H1 (cell line): ENCODE results near the gene SSH2. TPM values are rescaled to one million over a fixed set of nuclear protein-coding genes. Genes with fewer than 3 reads are reported as not detected.

ENCODE experiments used
- CTCF ChIA-PET: fragments of 300-600 bp; sonication (Branson Sonifier 250); formaldehyde crosslinking; loops from one replicate; lab custom pipeline; 2021; ENCODE audit not compliant: partially characterized antibody; lab: Charles Lee
- POLR2A ChIA-PET: fragments of 300-600 bp; sonication (Branson Sonifier 250); formaldehyde crosslinking; loops from one replicate; lab custom pipeline; 2021; ENCODE audit warnings: inconsistent platforms; ENCODE audit not compliant: partially characterized antibody; lab: Charles Lee
- DNase-seq, 2 experiments: peaks; one replicate each; pipeline versions ENCODE4 v3.0.0 to v3.0.0-alpha.2; 2010 to 2022; ENCODE audit warnings: low spot score in 2 of 2, low read depth in 1 of 2, mixed read lengths in 1 of 2
- FAIRE-seq: peaks from 2 replicates; lab custom pipeline; 2011; peaks lifted over from hg19 to GRCh38; lab: Jason Lieb, UNC
- H2AFZ ChIP-seq: 2 replicates; pipeline ENCODE4 v1.8.1; 2012; ENCODE audit warnings: low read length, inconsistent platforms
- H2AK5ac ChIP-seq: 2 replicates; pipeline ENCODE4 v1.6.1; 2013; ENCODE audit warnings: low read depth, low read length
- H2BK120ac ChIP-seq: replicated peaks from 2 replicates; pipeline ENCODE3; 2013; ENCODE audit warnings: low read depth, low read length, inconsistent platforms
- H2BK12ac ChIP-seq: 2 replicates; pipeline ENCODE4 v1.6.1; 2013; ENCODE audit warnings: low read depth, low read length
- H2BK15ac ChIP-seq: 2 replicates; pipeline ENCODE4 v1.6.1; 2013; ENCODE audit warnings: low read length
- H2BK20ac ChIP-seq: 2 replicates; pipeline ENCODE4 v1.6.1; 2013; ENCODE audit warnings: low read length
- H2BK5ac ChIP-seq: 2 replicates; pipeline ENCODE4 v1.6.1; 2013; ENCODE audit warnings: low read depth, low read length
- H3K14ac ChIP-seq: 2 replicates; pipeline ENCODE4 v1.6.1; 2013; ENCODE audit warnings: inconsistent platforms; ENCODE audit not compliant: insufficient read length
- H3K18ac ChIP-seq: 2 replicates; pipeline ENCODE4 v1.6.1; 2013; ENCODE audit warnings: low read length; ENCODE audit errors: extremely low read depth
- H3K23ac ChIP-seq: 2 replicates; pipeline ENCODE4 v1.6.1; 2013; ENCODE audit warnings: inconsistent platforms; ENCODE audit not compliant: insufficient read length
- H3K23me2 ChIP-seq: 2 replicates; pipeline ENCODE4 v1.6.1; 2013; ENCODE audit warnings: low read depth, low read length
- H3K27ac ChIP-seq: 2 replicates; pipeline ENCODE4 v1.6.1; 2011; ENCODE audit warnings: low read depth, low read length, inconsistent platforms
- H3K27me3 ChIP-seq, 4 experiments: replicated peaks in 1 of 4; 1 replicate in 1 of 4; 2 replicates in 3 of 4; pipeline versions ENCODE4 v1.6.1 to v1.8.1; 2011 to 2013; ENCODE audit warnings: low read length in 3 of 4, mild to moderate bottlenecking in 3 of 4, inconsistent platforms in 2 of 4, mixed read lengths in 2 of 4, moderate library complexity in 1 of 4; ENCODE audit not compliant: control insufficient read depth in 3 of 4, insufficient read depth in 3 of 4; ENCODE audit errors: extremely low read depth in 1 of 4
- H3K36me3 ChIP-seq, 4 experiments: 2 replicates each; pipeline versions ENCODE4 v1.6.1 to v1.8.1; 2011 to 2013; ENCODE audit warnings: mild to moderate bottlenecking in 4 of 4, low read length in 3 of 4, moderate library complexity in 2 of 4, control low read depth in 1 of 4, inconsistent platforms in 1 of 4; ENCODE audit not compliant: insufficient read depth in 4 of 4, control insufficient read depth in 2 of 4
- H3K4ac ChIP-seq: replicated peaks from 2 replicates; pipeline ENCODE3; 2013; ENCODE audit warnings: low read length, low read depth, mixed read lengths, inconsistent platforms; ENCODE audit not compliant: insufficient read length
- H3K4me1 ChIP-seq, 4 experiments: replicated peaks in 1 of 4; 1 replicate in 1 of 4; 2 replicates in 3 of 4; pipeline versions ENCODE4 v1.6.1 to v1.8.1; 2011 to 2013; ENCODE audit warnings: low read length in 3 of 4, inconsistent platforms in 2 of 4, mixed read lengths in 1 of 4; ENCODE audit not compliant: insufficient read depth in 4 of 4, control insufficient read depth in 3 of 4
- H3K4me2 ChIP-seq, 2 experiments: 2 replicates each; pipeline versions ENCODE4 v1.6.1 to v1.8.1; 2011 to 2013; ENCODE audit warnings: low read depth in 2 of 2, low read length in 2 of 2, control low read depth in 1 of 2, inconsistent platforms in 1 of 2, mild to moderate bottlenecking in 1 of 2; ENCODE audit not compliant: insufficient read depth in 1 of 2
- H3K4me3 ChIP-seq, 4 experiments: fragments of 200-600, 300-600 bp in 1 of 4; sonication (generic), shearing (Covaris generic), sonication (Bioruptor Twin) in 1 of 4; 2 replicates each; pipeline versions ENCODE4 v1.5.1 to v1.8.1; 2011 to 2016; ENCODE audit warnings: low read length in 4 of 4, low read depth in 3 of 4, control low read depth in 2 of 4, inconsistent platforms in 2 of 4, mild to moderate bottlenecking in 2 of 4, mixed read lengths in 1 of 4, moderate library complexity in 1 of 4; ENCODE audit not compliant: insufficient read depth in 2 of 4; ENCODE audit errors: extremely low read depth in 1 of 4
- H3K56ac ChIP-seq: replicated peaks from 2 replicates; pipeline ENCODE3; 2013; ENCODE audit warnings: low read depth, mild to moderate bottlenecking, mixed read lengths, low read length, inconsistent platforms; ENCODE audit not compliant: insufficient read length
- H3K79me1 ChIP-seq: 2 replicates; pipeline ENCODE4 v1.6.1; 2013; ENCODE audit warnings: low read depth, low read length, control low read depth
- H3K79me2 ChIP-seq, 2 experiments: 2 replicates each; pipeline versions ENCODE4 v1.6.1 to v1.8.1; 2012 to 2013; ENCODE audit warnings: low read length in 2 of 2, mild to moderate bottlenecking in 2 of 2, inconsistent platforms in 1 of 2; ENCODE audit not compliant: insufficient read depth in 2 of 2, control insufficient read depth in 1 of 2
- H3K9ac ChIP-seq, 4 experiments: replicated peaks in 1 of 4; 1 replicate in 1 of 4; 2 replicates in 3 of 4; pipeline versions ENCODE4 v1.6.1 to v1.8.1; 2011 to 2013; ENCODE audit warnings: low read depth in 3 of 4, low read length in 3 of 4, control low read depth in 2 of 4, mild to moderate bottlenecking in 2 of 4, moderate library complexity in 2 of 4, inconsistent platforms in 1 of 4; ENCODE audit errors: extremely low read depth in 1 of 4
- H3K9me3 ChIP-seq, 2 experiments: 2 replicates each; pipeline versions ENCODE4 v1.6.1 to v1.8.1; 2012 to 2013; ENCODE audit warnings: mild to moderate bottlenecking in 2 of 2, moderate library complexity in 2 of 2, control low read depth in 1 of 2, inconsistent platforms in 1 of 2, low read depth in 1 of 2, low read length in 1 of 2, mixed read lengths in 1 of 2; ENCODE audit not compliant: insufficient read depth in 2 of 2
- H4K20me1 ChIP-seq, 2 experiments: replicated peaks in 1 of 2; 2 replicates each; pipeline versions ENCODE3 to v1.8.1; 2011 to 2013; ENCODE audit warnings: inconsistent platforms in 2 of 2, low read length in 2 of 2, mild to moderate bottlenecking in 1 of 2; ENCODE audit not compliant: insufficient read depth in 2 of 2, control insufficient read depth in 1 of 2
- H4K5ac ChIP-seq: 2 replicates; pipeline ENCODE4 v1.6.1; 2013; ENCODE audit warnings: low read length, low read depth, mixed read lengths, inconsistent platforms; ENCODE audit not compliant: insufficient read length
- H4K8ac ChIP-seq: 2 replicates; pipeline ENCODE4 v1.8.0; 2013; ENCODE audit warnings: mild to moderate bottlenecking, moderate library complexity, low read length, inconsistent platforms; ENCODE audit not compliant: insufficient read depth; ENCODE audit errors: extremely low read depth
- H4K91ac ChIP-seq: replicated peaks from 2 replicates; pipeline ENCODE3; 2013; ENCODE audit warnings: low read length, mixed read lengths, inconsistent platforms; ENCODE audit not compliant: insufficient read length
- ASH2L ChIP-seq: fragments of 200-600, 300-600 bp; sonication (generic); IDR thresholded peaks from one replicate; pipeline ENCODE4 v1.7.1; 2017; ENCODE audit warnings: low read length
- BACH1 ChIP-seq: IDR thresholded peaks from 2 replicates; pipeline ENCODE4 v1.6.1; 2012; ENCODE audit warnings: low read length, improper control_type of control experiment
- CBX8 ChIP-seq: fragments of 300-800, 300-1000 bp; sonication (generic); IDR thresholded peaks from 2 replicates; pipeline ENCODE4 v1.7.1; 2016; ENCODE audit warnings: low read depth, low read length, borderline replicate concordance
- EP300 ChIP-seq, 2 experiments: IDR thresholded peaks; 1 replicate in 1 of 2; 2 replicates in 1 of 2; pipeline ENCODE4 v1.6.1; 2011 to 2012; ENCODE audit warnings: low read depth in 2 of 2, low read length in 2 of 2, mild to moderate bottlenecking in 2 of 2, borderline replicate concordance in 1 of 2, inconsistent platforms in 1 of 2, moderate library complexity in 1 of 2
- FOSL1 ChIP-seq: IDR thresholded peaks from 2 replicates; pipeline ENCODE4 v1.6.1; 2011; ENCODE audit warnings: mild to moderate bottlenecking, low read depth, low read length, moderate library complexity; ENCODE audit not compliant: insufficient read depth
- KDM1A ChIP-seq: fragments of 200-600, 300-600 bp; sonication (generic); IDR thresholded peaks from 2 replicates; pipeline ENCODE4 v1.7.1; 2016; ENCODE audit warnings: mild to moderate bottlenecking, low read length, borderline replicate concordance
- POU5F1 ChIP-seq: IDR thresholded peaks from 2 replicates; pipeline ENCODE4 v1.6.1; 2011; ENCODE audit warnings: low read depth, mild to moderate bottlenecking, low read length, moderate library complexity
- RBBP5 ChIP-seq: IDR thresholded peaks from 2 replicates; pipeline ENCODE4 v1.7.1; 2012; ENCODE audit warnings: low read depth, mild to moderate bottlenecking, inconsistent platforms, low read length, moderate library complexity, borderline replicate concordance
- SIRT6 ChIP-seq: IDR thresholded peaks from one replicate; pipeline ENCODE4 v1.7.1; 2012; ENCODE audit warnings: low read length, inconsistent platforms
- SIX5 ChIP-seq: IDR thresholded peaks from 2 replicates; pipeline ENCODE4 v1.6.1; 2011; ENCODE audit warnings: mild to moderate bottlenecking, low read depth, low read length
- SRF ChIP-seq: IDR thresholded peaks from 2 replicates; pipeline ENCODE4 v1.6.1; 2011; ENCODE audit warnings: mild to moderate bottlenecking, low read depth, low read length, moderate library complexity
- YY1 ChIP-seq: IDR thresholded peaks from 2 replicates; pipeline ENCODE4 v1.6.1; 2011; ENCODE audit warnings: low read depth, mild to moderate bottlenecking, low read length
- WGBS, 2 experiments: shearing (Covaris generic) in 1 of 2; methylation state at CpG; one replicate each; pipeline versions ENCODE4 v1.1.6 to v1.1.7; 2013 to 2015; ENCODE audit warnings: low lambda C conversion rate in 2 of 2, mixed read lengths in 2 of 2, inconsistent platforms in 1 of 2, low coverage in 1 of 2, missing lambda C conversion rate in 1 of 2; ENCODE audit not compliant: insufficient replicate concordance in 2 of 2, insufficient coverage in 1 of 2, insufficient read length in 1 of 2; ENCODE audit errors: extremely low coverage in 1 of 2, missing lambda C conversion rate in 1 of 2; 5-methylcytosine and 5-hydroxymethylcytosine counted together
- polyA plus RNA-seq, 7 experiments: library from polyadenylated mRNA; depleted of rRNA in 3 of 7; stranded (reverse) in 5 of 7; unstranded in 2 of 7; fragments of >200 nt in 5 of 7; fragments of 200-250 nt in 2 of 7; gene quantifications; 1 replicate in 5 of 7; 2 replicates in 1 of 7; 4 replicates in 1 of 7; pipeline versions ENCODE4 v1.2.1 to v1.2.3, GENCODE V29; 2011 to 2013; ENCODE audit warnings: missing spikeins in 2 of 7, mixed read lengths in 2 of 7
- total RNA-seq: library from RNA; stranded (reverse); fragmentation: NEBNext Ultra II Directional; extraction: Animal tissue kit (Norgen Biotek cat#: 25700); gene quantifications from 2 replicates; pipeline ENCODE4 v1.2.1, GENCODE V29; 2021
- TF ChIP-seq, protein P1 (sequence below): IDR thresholded peaks from 2 replicates; pipeline ENCODE4 v1.6.1; 2012; ENCODE audit warnings: inconsistent platforms
- TF ChIP-seq, protein P2 (sequence below): IDR thresholded peaks from 2 replicates; pipeline ENCODE4 v1.6.1; 2011; ENCODE audit warnings: low read depth, mild to moderate bottlenecking, low read length; ENCODE audit not compliant: insufficient read depth

Gene SSH2
- total and polyA plus RNA-seq, 2 of the 8 experiments (the other 6 are each of a cell fraction or from before 2014, with no cell fraction given): 5.2 to 15.9 TPM

DNA sequence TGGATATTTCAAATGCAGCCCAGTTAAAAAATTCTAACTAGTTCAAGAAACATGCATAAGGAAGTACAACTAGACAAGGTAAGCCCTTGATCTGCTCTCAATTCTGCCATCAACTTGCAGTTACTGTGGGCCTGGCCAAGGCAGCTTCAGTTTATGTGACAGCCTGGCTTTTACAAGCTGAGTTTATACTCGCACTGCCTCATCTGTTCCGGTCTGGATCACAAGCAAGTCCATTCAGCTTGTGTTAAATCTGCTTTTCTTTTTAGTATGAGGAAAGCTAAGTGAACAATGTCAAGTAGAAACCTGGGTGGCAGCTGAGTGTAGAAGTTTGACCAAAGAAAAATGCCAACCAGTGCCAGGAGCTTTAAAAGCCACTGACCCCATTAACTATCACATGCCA is 230.7 kb downstream of the SSH2 start:
- H4K91ac ChIP-seq: no peak overlapping the region
- no peak overlapping the region for H3K9ac ChIP-seq
- H3K56ac ChIP-seq: no peak overlapping the region
- no peaks in the 10 kb centered on the region for H4K20me1 ChIP-seq
- ChIA-PET POLR2A (interaction anchor here (0.8 to 1.4 kb wide), 2 partner anchors 10 to 61 kb away, joined by 5 to 6 read pairs; no protein-coding TSS in a partner anchor), CTCF (interaction anchor here (0.9 to 1.6 kb wide), 6 partner anchors 10 to 82 kb away, joined by 3 to 6 read pairs (median 4); no protein-coding TSS in a partner anchor)
- H2AFZ ChIP-seq: no peak overlapping the region
- no peaks in the 10 kb centered on the region for H3K79me1 ChIP-seq
- no peaks in the 10 kb centered on the region for H3K79me2 ChIP-seq
- H3K4me1 ChIP-seq: no peaks in the 10 kb centered on the region
- H3K14ac ChIP-seq: no peak overlapping the region
- H4K5ac ChIP-seq: no peak overlapping the region
- no peak for FAIRE-seq
- no peak overlapping the region for H3K4me3 ChIP-seq
- DNase-seq: no peak
- H3K36me3 ChIP-seq: no peaks in the 10 kb centered on the region
- H2AK5ac ChIP-seq: no peak overlapping the region
- 95% methylated on average over 2 of the region's 2 CpGs; no CpG with 5 or more reads in 1 of the 2 experiments for WGBS, 2 experiments
- no peak overlapping the region for H4K8ac ChIP-seq
- H2BK20ac ChIP-seq: no peak overlapping the region
- no peak overlapping the region for H2BK120ac ChIP-seq
- no peak overlapping the region for H2BK12ac ChIP-seq
- H3K27ac ChIP-seq: no peak overlapping the region
- H3K27me3 ChIP-seq: no peaks in the 10 kb centered on the region
- H2BK15ac ChIP-seq: no peak overlapping the region
- no peak overlapping the region for H3K4me2 ChIP-seq
- H2BK5ac ChIP-seq: no peak overlapping the region
- no peak overlapping the region for H3K23ac ChIP-seq
- H3K4ac ChIP-seq: no peak overlapping the region
- no peaks in the 10 kb centered on the region for H3K9me3 ChIP-seq
- H3K18ac ChIP-seq: no peak overlapping the region
- no peaks in the 10 kb centered on the region for H3K23me2 ChIP-seq
- TF ChIP-seq SIX5: no peak
- TF ChIP-seq ASH2L: no peak
- TF ChIP-seq SIRT6: no peak
- TF ChIP-seq EP300 (IDR thresholded peaks at IDR 0.05; ENCODE audit: borderline replicate concordance in 1 of 2, low read depth in 2 of 2, low read length in 2 of 2): no peak
- no peak for TF ChIP-seq YY1
- TF ChIP-seq SRF: no peak
- no peak for TF ChIP-seq RBBP5
- TF ChIP-seq POU5F1: no peak
- TF ChIP-seq CBX8: no peak
- TF ChIP-seq KDM1A: no peak
- TF ChIP-seq BACH1: no peak
- TF ChIP-seq FOSL1: no peak
- TF ChIP-seq, protein P1, sequence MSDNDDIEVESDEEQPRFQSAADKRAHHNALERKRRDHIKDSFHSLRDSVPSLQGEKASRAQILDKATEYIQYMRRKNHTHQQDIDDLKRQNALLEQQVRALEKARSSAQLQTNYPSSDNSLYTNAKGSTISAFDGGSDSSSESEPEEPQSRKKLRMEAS: no peak
- TF ChIP-seq, protein P2, sequence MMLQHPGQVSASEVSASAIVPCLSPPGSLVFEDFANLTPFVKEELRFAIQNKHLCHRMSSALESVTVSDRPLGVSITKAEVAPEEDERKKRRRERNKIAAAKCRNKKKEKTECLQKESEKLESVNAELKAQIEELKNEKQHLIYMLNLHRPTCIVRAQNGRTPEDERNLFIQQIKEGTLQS: no peak
